LNCaP clone FGC (cell line): ENCODE data around the gene TCFL5.

ENCODE experiments used
- DNase-seq: peaks from one replicate; pipeline ENCODE4 v3.0.0-alpha.2; 2011; ENCODE audit warnings: low read depth
- H3K4me3 ChIP-seq: 2 replicates; pipeline ENCODE4 v1.5.1; 2011; ENCODE audit warnings: mild to moderate bottlenecking, low read depth, low read length, control low read depth
- CTCF ChIP-seq: IDR thresholded peaks from 2 replicates; pipeline ENCODE4 v1.5.1; 2012; ENCODE audit warnings: mild to moderate bottlenecking; ENCODE audit not compliant: control insufficient read depth, insufficient read depth; ENCODE audit errors: extremely low read depth

The TCFL5 gene

GRCh38 chr20:62807444-62808210 lies 54.0 kb downstream of the TCFL5 start:
- TF ChIP-seq CTCF, result no peak
- H3K4me3 ChIP-seq, result no peak overlapping the region
- no peak for DNase-seq

DNA sequence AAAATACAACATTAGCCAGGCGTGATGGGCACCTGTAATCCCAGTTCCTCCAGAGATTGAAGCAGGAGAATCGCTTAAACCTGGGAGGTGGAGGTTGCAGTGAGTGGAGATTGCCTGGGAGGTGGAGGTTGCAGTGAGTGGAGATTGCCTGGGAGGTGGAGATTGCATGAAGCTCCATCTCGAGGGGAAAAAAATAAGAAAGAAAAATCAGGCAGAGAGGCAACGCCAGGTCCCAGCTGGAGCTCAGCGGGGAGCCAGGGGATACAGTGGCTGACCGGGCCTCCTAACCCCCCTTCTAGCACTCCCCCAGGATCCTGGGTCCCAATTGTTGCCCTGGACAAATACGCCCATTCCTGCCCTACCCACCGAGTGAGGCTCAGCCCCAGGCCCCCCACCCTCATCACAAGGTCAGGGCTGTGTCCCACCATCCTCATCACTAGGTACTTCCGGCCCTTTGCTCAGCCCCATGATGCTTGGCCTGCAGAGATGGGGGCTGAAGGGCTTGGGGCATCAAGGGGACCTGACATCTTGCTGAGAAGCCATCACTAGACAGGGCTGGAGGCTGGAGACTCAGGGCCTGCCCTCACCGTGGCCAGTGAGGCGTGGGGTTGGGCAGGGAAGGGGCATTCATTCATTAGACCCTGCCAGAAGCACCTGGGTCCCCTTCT lies 55.1 kb downstream of the TCFL5 start:
- H3K4me3 ChIP-seq, result peak overlapping the region; percentile 68
- TF ChIP-seq CTCF, result no peak
- no peak for DNase-seq

- peak overlapping the region; percentile 68 for H3K4me3 ChIP-seq
- DNase-seq, result no peak
- TF ChIP-seq CTCF, result no peak
Measured at GRCh38 chr20:62805711-62806382, 55.8 kb downstream of the TCFL5 start.

DNA sequence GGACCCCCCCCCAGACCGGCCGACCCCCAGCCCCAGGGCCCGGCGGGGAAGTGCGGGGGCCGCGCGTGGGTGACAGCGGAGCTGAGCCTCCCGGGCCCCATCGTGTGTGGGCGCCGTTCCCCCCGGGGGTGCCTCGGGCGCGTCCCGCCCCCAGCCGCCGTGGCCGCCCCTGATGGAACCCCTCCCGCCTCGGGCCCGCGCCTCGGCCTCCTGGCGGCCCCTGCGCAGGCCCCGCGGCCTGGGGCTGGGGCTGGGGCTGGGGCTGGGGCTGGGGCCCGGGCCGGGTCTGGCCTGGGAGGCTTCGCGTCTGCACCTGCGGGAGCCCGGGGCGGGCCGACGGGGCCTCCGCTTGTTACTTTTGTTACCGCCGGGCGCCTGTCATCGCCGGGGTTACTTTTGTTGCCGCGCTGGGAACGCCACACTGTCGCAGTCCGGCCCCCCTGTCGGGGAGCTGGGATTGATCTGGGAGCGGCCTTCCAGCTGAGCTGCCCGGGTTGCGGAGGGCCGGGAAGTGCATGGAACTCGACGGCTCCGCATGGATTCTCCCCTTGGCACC lies 56.4 kb downstream of the TCFL5 start:
- H3K4me3 ChIP-seq, result peak overlapping the region; percentile 68
- no peak for TF ChIP-seq CTCF
- no peak for DNase-seq

DNA sequence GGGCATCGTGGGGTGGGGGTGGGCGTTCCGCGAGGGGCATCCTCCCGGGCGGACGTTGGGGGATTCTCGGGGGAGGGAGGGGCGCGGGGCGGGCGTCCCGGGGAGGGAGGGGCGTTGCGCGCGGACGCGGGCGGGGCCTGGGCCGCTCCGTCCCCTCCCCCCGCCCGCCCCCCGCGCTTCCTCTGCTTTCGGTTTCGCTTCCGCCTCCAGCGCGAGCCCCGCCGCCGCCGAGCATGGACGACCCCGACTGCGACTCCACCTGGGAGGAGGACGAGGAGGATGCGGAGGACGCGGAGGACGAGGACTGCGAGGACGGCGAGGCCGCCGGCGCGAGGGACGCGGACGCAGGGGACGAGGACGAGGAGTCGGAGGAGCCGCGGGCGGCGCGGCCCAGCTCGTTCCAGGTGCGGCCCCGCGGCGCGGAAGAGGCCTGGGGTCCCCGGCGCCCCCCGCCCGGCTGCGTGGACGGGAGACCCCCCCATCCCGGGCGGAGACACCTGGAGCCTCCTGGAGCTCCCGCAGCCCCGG lies 56.9 kb downstream of the TCFL5 start, which contains the start of gene OGFR:
Gene OGFR, plus strand, starts transcription at position 209 of the 528 bp plus-strand sequence. Its CDS starts 25 bp downstream, at position 234.
- no peak for TF ChIP-seq CTCF
- peak within 1 kb of the TSS; percentile 68 for H3K4me3 ChIP-seq
- no peak for DNase-seq

DNA sequence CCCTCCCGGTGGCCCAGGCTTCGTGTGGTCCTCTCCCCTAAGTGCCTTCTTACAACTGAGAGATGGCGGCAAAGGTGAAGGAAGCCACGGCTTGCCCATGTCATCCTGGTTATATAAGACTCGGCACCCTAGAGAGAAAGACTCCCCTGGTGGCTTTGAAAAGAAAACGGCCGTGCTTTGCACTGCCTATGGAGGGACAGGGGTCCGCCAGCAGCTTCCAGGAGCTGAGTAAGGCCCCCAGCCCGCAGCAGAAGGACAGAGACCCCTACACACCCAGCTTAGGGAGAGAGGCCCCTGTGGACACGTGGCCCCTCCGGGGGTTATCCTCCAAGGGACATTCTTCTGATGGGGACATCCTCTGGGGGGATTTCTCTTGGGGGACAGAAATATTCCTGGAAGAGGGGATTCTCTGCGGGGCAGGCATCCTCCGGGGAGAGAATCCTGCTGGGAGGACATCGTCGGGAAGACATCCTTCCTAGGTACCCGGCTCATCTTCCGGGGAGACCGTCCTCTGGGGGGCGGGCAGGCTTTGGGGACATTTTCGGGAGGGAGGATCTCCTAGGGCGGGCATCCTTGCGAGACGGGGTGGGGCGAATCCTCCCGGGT lies 57.5 kb downstream of the TCFL5 start:
- peak overlapping the region; percentile 68 for H3K4me3 ChIP-seq
- DNase-seq, result no peak
- TF ChIP-seq CTCF, result no peak
